Pons (tissue), 1 donor: Measurements from ENCODE around the gene FUT6.

Experiments
- DNase-seq: peaks from one replicate; pipeline ENCODE4 v3.0.0-alpha.2; 2016; ENCODE audit warnings: low spot score

FUT6 gene

GRCh38 chr19:5804516-5805461 is 34.7 kb downstream of the FUT6 start, which contains the start of gene NRTN:
Gene NRTN, plus strand, starts transcription at chr19:5805067. Its CDS starts 19,099 bp downstream, at chr19:5824166.
- DNase-seq: no peak

DNA sequence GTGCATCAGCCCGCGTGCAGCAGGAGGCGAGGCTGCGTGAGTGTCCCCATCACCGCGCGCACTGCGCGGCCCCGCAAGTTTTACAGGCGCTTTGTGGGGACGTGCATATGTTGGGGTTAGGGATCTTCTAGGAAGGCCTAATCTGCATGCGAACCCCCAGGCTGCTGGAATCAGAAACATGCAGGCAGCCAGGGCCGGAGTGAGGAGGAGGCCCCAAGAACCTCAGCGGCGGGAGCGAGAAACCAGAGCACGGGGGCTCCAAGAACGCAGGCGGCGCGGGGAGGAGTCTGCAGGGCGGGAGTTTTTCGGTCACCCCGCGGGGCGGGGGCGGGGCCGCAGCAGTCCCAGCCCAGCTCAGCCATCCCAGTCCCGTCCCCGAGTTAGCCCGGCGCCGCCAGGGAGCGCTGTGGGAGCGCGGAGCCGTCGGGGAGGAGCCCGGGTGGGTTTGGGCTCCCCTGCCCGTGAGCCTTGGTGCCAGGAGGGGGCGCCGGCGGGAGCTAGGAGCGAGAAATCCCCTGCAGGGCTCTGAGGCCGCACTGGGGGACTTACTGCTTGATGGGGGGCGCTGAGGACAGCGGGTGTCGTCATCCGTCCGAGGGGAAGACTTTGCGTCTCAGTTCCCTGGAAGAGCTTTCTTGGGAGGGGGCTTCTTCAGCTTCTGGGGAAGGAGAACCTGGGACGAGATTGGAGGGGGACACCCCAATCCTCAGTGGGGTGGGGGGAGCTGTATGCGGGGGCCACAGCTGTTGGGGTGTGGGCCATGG is 35.6 kb downstream of the FUT6 start:
- DNase-seq: peak; percentile 38

DNA sequence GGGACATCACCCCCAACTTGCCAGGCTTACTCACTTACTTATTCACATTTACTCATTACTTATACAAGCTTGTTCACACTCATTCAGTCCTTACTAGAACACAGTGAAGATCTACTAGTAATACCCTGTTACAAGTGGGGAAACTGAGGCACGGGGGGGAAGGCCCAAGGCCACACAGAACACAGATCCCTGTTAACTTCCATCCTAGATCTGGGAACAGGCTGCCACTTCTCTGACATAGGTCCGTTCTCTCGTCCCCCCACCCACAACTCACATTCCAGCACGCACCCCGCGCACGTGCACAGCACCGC is 36.1 kb downstream of the FUT6 start:
- DNase-seq: no peak

DNA sequence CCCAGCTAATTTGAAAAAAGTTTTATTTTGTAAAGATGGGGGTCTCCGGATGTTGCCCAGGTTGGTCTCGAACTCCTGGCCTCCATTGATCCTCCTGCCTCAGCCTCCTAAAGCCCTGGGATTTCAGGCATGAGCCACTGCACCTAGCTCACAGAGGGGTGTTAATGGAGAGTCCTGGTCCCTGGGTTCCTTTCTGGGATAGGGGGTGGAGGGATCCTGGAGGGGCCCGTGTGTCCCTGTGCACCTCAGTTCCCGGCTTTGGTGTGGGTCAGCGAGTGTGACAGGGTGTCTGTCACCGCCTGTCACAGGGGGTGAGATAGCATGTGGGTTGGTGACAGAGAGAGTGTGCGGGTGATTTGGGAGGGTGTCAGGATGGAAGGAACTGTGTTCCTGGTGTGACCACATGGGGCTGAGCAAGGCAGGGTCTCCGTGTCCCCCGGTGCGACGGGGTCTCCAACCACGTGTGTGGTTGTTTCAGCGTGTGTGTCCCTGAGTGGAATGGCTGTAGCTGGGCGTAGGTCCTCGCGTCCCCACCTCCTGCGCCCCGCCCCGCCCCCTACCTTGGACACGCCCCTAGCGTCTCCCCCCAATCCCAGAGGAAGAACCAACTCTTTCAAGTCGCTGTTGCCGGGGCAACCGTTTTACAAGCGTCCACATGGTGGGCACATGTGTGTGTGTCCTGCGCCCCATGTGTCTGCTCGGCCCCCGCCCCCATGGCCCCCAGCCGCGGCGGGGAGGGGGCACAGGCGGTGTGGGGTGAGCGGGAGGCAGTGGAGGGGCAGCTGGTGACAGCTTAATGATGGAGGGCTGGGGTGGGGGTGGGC is 37.5 kb downstream of the FUT6 start:
- DNase-seq: no peak

DNA sequence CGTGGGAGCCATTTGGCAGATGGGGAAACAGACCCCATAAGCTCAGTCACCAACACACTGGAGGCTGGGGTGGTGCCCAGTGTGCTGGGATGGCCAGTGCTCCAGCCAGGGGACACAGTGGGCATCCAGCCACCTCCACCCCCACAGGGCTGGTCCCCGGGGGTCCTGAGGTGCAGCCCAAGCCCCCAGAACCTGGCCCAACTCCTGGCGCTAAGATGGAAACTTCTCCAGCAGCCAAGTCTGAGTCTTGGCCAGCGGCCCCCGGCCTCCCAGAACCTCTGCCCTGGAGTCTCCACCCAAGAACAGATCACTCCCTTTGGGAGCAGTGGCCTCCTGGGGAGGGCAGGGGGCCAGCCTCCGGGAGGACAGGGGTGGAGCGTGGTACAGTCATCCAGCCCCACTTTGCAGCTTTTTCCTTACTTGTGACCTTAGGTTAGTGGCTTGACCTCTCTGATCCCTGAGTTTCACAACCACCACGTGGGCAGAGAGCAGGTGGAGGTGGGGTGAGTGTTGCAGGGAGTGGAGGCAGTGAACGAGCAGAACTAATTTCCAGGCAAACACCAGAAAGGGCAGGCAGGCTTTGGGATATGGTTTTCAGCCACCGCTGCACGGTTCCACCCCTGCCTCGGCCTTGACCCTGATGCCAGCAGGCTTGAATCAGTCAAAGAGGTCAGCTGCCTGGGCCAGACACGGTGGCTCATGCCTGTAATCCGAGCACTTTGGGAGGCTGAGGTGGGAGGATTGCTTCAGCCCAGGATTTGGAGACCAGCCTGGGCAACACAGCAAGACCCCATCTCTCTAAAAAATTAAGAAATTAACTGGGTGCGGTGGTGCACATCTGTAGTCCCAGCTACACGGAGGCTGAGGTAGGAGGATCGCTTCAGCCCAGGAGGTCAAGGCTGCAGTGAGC is 38.9 kb downstream of the FUT6 start:
- no peak for DNase-seq

DNA sequence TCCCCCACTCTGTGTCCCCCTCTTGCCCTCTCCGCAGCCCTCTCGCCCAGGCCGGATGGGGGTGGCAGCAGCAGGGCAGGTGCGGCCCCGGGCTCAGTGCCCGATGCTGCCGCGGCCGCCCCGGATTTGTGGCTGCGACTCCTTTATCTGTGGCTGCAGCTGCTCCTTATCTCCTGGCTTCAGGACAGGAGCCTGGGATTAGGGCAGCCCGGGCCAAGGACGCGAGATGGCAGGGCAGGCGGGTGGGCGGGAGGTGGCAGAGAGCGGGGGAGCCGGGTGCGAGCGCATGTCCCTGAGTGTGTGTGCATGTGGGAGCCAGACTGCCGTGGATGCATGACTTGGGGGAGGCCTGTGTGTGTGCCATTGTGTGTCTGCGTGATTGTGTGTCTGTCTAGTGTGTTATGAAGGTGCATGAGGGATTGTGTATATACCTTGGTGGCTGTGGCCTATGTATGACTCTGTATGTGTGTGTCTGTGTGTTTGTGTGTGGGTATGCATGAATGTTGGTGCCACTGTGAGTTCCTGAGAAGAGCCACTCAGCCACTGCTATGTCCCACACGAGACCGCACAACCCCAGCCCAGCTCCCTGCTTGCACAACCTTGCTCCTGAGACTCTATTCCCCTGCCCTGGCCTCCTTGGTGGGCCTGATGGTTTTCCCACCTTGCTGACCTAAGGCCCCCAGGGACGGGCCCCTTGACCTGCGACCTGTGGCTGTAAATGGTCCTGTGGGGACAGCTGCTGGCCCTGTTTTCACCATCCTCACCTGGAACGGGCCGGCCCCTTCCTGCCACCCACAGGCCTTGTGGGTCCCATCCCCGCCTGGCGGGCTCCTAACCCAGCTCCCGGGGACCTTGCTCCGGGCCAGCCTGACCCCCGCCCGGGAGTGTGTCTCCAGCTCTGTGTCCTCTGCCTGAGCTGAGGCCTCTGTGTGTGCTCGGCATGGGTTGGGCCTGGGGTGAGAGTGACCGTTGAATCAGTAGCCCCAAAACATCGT is 40.0 kb downstream of the FUT6 start:
- no peak for DNase-seq

DNA sequence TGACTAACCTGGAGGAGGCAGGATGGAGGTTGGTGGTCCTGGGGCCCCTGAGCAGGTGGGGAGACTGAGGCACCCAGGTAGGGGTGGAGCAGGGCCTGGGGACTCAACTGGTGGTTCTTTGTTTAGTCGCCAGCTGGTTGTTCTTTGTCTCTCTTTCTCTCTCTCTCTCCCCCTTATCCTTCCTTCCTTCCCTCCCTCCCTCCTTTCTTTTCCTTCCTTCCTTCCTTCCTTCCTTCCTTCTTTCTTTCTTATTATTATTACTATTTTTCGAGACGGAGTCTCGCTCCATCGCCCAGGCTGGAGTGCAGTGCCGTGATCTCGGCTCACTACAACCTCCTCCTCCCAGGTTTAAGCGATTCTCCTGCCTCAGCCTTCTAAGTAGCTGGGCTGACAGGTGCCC is 41.3 kb downstream of the FUT6 start:
- no peak for DNase-seq

DNA sequence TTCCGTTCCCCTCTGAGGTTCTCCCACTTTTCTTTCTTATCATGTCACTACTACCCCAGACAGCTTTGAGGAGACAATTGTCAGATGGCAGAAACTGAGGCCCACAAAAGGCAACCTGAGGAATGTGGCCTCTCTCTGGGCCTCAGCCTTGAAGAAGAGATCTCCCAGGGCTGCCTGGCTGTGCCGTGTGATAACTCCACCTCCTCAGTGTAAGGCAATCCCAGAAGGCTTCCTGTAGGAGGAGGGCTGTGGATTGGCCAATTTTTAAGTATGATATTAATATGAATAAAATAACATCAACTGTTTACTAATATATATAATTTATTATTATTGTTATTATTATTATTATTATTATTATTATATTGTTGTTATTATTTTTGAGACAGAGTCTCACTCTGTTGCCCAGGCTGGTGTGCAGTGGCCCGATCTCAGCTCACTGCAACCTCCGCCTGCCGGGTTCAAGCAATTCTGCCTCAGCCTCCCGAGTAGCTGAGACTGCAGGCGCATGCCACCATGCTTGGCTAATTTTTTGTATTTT is 44.1 kb downstream of the FUT6 start:
- no peak for DNase-seq

DNA sequence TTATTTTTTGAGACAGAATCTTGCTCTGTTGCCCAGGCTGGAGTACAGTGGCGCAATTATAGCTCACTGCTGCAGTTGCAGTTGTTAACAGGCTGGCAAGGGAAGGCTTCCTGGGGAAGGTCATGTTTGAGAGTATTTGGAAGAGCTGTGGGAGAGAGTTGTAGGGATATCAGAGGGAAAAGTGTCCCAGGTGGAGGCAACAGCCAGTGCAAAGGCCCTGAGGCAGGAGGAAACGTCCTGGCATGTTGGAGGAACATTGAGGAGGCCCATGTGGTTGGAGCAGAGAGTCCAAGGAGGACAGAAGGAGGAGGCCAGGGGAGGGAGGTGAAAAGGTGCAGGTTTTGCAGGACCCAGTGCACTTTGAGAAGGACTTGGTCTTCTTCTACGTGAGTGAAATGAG is 46.3 kb downstream of the FUT6 start:
- DNase-seq: no peak

DNA sequence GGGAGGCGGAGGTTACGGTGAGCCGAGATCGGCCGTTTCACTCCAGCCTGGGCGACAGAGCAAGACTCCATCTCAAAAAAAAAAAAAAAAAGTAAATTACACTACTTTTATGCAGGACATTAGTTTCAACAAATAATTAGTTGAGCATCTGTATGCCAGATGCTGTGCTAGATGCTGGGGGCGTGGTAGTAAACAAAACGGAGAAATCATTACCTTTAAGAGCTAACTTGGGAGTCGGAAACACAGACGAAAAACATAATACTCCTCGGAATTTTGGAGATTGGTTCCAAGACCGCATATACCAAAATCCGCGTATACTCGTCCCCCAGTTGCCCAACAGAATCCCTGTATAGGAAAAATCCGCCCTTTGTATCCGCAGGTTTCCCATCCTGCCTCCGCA is 47.3 kb downstream of the FUT6 start:
- DNase-seq: no peak

GRCh38 chr19:5790559-5791520 is 48.7 kb downstream of the FUT6 start, which contains the start of gene DUS3L:
Gene DUS3L, minus strand, starts transcription at chr19:5791163. Its CDS starts 22 bp downstream, at chr19:5791141.
- peak; percentile 97 for DNase-seq

DNA sequence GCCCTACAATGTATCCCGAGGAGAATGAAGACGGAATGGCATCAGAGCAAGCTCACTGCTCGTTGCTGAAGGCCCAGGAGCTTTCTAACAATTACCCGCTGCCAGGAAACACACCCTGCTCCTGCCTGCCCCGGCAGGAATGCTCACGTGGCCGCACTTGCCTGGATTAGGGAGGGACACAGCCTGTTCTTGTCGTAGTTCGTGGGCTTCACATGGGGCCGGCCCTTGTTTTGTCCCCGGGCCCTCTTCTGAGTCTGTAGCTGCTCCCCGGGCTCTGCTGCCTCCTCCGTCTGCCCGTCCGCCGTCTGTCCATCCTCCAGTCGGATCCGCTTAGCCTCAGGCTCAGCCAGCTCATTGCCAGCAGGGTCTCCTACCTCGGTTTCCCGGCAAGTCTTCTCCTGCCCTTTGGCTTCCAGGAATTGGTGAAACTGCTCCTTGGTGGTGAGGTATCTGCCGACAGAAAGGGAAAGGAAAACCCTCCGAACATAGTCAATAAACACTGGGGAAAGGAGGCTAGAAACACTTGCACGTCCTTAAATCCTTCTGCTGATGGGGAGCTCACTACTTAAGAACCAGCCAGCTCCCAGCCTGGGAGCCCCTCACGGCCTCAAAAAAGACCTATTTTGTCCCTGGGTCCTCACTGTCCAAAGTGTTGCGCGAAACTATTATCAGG is 49.5 kb downstream of the FUT6 start:
- DNase-seq: no peak

GRCh38 chr19:5789351-5789761 is 50.1 kb downstream of the FUT6 start:
- DNase-seq: no peak

GRCh38 chr19:5788422-5788821 is 51.1 kb downstream of the FUT6 start:
- DNase-seq: no peak

DNA sequence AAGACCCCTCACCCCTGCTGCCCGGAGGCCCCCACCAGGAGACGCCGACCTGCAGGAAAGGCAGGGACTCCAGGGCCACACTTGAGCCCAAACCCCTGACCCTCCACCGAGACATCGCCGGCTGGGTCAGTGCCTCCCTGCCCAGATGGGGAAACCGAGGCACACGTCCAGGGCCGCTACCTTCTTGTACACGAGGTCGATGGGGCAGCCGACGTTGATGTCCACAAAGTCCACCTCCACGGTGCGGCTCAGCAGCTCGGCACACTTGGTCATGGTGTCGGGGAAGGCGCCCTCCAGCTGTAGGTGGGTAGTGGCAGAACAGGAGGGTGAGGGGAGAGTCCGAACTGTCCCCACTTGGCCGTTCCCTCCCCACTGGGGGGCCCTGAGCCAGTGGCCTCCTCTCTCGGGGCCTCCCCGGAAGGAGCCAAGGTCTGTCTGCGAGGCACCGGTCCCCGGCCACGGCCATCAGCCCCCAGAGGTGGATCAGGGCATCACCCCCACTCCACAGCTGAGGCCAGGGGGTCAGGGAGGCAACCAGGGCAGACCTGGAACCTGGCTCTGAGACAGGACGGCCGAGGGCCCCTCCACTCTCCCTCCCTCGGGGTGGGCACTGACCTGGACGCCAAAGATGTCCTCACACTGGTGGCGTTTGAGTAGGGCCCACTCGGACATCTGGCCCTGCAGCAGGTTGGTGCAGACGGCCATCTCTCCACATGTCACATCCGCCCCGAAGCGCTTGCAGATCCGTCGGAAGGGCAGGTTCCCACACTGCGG is 51.9 kb downstream of the FUT6 start:
- DNase-seq: no peak

DNA sequence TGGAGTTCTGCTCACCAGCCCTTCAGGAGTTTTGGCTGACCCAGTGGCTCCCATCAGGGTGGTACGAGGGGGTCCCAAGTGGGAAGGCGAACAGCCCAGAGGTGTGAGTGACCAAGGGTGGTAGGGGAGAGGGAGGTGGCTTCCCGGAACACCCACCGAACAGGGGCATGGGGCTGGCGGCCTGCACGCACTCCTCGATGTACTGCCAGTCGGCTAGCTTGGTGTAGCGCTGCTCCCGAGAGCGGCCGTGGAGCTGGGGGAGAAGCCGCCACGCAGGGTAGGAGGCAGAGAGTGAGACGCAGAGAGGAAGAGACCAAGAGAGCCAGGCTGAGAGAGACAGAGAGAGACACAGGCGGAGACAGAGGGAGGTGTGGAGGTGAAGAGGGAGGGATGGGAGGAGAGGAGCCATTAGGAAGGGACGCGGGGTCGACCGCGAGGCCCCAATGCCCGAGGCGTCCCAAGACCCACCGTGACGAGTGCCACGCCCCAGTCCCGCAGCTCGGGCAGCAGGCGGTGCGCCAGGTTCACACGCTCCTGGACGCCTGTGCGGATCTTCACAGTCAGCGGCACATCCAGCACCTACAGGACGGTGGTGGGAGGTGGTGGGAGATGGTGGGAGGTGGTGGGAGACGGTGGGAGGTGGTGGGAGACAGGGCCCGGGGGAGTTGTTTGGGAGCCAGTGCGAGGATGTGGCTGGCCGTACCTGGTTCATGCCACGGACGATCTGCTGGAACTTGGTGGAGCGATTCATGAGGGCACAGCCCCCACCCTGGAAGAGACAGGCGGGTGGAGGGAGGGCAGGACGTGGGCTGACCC is 52.7 kb downstream of the FUT6 start:
- no peak for DNase-seq
